GM12865 (cell line): ENCODE data around the gene CLNK.

Source experiments
- DNase-seq: peaks from one replicate; pipeline ENCODE4 v3.0.0; 2010; ENCODE audit warnings: low read depth
- H3K4me3 ChIP-seq: 2 replicates; pipeline ENCODE4 v1.5.1; 2011; ENCODE audit warnings: mild to moderate bottlenecking, low read depth, low read length, control low read depth
- TF ChIP-seq, protein P1 (sequence below): IDR thresholded peaks from 2 replicates; pipeline ENCODE4 v1.5.1; 2011; ENCODE audit warnings: low read length, control low read depth, low read depth, inconsistent platforms; ENCODE audit not compliant: insufficient read depth; ENCODE audit errors: missing control alignments

The CLNK gene

DNA sequence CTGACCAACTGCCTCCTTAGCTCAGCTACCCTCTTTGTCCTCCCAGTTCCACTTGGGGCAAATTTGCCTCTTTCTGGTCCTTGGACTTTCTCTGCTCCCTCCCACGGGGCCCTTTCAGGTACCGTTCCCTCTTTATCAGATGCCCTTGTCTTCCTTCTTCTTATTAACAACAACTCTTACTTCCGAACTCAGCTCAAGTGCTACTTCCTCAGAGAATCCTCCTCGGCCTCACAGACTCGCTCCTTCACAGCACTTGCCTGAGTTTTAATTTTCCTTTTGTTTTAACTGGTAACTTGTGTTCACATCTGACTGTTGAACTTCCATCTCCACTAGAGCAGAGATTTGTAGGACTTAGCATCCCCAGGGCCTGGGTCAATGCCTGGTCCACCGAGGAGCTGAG is 85.7 kb downstream of the CLNK start:
- no peak overlapping the region for H3K4me3 ChIP-seq
- TF ChIP-seq, protein P1, sequence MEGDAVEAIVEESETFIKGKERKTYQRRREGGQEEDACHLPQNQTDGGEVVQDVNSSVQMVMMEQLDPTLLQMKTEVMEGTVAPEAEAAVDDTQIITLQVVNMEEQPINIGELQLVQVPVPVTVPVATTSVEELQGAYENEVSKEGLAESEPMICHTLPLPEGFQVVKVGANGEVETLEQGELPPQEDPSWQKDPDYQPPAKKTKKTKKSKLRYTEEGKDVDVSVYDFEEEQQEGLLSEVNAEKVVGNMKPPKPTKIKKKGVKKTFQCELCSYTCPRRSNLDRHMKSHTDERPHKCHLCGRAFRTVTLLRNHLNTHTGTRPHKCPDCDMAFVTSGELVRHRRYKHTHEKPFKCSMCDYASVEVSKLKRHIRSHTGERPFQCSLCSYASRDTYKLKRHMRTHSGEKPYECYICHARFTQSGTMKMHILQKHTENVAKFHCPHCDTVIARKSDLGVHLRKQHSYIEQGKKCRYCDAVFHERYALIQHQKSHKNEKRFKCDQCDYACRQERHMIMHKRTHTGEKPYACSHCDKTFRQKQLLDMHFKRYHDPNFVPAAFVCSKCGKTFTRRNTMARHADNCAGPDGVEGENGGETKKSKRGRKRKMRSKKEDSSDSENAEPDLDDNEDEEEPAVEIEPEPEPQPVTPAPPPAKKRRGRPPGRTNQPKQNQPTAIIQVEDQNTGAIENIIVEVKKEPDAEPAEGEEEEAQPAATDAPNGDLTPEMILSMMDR, result no peak
- no peak for DNase-seq

DNA sequence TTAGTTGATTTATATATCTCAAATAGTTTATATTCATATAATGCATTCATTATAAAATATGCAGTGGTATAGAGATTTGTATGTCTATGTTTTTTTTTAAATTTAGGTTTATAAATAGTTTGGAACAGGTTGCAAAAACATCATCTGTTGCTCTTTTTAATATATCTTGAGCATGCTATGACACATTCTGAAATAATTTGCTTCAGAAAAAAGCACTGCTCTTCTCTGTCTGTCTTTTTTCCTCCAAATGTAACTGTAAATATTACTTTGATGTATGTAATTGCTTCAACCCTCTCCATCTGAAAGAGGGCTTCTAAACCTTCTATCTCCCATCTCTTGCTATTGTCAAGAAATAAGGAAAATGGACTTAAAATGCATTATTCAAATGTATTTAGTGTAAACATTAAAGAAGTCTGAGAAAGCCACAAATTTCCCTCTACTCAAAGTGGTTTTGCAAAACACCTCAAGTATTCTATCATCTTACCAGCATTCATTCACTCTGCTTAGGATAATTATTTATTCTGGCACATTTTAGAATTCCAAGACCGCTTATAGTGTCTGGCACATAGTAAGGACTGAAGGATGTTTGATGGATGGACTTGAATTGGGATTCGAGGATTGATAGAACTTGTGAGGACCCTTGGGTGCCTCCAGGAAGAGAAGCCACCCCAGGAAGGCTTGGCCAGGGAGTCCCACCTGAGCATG is 87.8 kb downstream of the CLNK start:
- DNase-seq, result no peak
- H3K4me3 ChIP-seq, result no peak overlapping the region
- TF ChIP-seq, protein P1, result no peak

DNA sequence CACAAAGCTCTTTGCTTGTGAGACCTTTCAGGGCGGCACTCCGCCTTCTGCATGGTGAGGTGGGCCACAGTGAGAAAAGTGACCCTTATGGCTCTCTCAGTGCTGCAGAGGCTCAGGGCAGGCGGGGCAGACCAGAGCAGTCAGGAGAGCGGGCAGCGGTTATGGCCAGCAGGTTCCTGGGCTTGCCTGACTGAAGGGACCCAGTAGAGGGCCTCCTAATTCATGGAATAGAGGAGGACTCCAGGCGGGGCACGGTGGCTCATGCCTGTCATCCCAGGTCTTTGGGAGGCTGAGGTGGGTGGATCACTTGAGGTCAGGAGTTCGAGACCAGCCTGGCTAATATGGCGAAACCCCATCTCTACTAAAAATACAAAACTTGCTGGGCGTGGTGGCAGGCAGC is 91.4 kb downstream of the CLNK start:
- no peak overlapping the region for H3K4me3 ChIP-seq
- TF ChIP-seq, protein P1, result no peak
- no peak for DNase-seq

DNA sequence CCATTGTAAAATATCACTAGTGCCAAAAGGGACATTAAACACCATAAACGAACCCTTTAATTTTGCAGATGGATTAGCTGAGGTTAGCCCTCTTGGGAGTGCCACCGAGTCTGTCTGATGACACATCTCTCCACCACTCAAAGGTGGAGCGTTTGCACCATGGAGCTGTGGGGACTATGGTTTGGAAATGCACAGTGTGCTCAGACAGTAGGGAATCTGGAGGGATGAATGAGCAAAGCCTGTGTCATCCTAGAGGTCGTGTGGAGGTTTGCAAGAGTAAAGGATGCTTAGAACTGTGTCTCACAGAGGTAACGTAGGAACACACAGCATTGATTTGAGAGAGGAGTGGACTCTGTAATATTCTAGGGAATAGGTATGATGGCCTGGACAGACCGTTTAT is 93.7 kb downstream of the CLNK start:
- TF ChIP-seq, protein P1, result no peak
- no peak overlapping the region for H3K4me3 ChIP-seq
- no peak for DNase-seq

DNA sequence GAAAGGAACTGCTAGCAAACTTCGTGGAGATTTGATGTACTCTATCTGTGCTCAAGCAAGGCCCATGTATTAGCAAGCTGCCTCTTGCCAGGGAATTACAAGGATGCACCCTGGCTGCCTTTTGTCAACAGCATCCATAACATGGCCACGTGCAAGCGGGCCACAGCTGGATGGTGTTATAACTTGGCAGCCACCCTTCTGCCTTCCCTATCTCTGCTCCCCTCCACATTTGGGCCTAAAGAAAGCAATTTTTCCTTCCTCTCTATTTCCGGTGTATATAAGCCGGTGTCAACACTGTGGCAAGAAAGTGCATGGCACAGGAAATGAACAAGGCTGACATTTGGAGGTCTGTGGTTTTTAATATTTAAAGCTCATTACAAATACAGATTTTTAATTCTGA is 94.8 kb downstream of the CLNK start:
- no peak for DNase-seq
- TF ChIP-seq, protein P1, result no peak
- H3K4me3 ChIP-seq, result no peak overlapping the region

DNA sequence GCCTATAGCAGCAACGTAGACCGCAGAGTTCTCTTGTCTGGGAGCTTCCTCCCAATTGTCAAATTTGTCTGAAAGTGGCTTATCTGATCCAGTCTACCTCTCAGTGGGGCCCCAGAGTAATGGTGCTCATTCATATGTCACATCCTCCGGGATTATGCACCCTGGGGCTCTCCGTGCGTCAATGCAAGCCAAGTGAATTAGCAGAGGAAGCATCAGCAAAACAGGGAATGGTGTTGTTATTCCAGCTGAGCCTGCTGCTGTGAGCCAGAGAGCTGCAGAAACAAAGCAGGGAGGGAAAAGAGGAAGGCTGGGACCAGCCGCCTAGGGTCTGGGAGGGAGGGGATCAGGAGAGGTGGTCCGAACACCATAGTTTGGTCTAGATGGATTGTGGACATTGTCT is 95.2 kb downstream of the CLNK start:
- no peak overlapping the region for H3K4me3 ChIP-seq
- DNase-seq, result no peak
- TF ChIP-seq, protein P1, result no peak

DNA sequence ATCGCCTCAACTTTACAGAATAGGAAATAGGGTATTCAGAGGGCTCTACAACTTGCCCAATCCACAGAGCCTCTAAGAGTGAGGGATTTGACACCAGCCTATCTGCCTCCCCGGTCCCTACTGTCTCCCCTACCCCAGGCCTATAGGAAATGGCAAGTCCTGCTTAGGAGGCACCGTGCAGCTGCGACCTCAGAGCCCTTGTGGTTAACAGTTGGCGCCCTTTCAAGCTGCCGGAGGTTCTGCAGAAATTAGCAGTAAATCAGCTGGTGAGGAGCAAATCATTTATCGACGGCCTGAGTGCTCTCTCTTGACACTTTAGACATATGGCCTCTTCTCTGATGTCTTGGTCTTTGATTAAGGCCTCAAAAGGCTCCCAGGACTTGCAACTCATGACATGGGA is 96.9 kb downstream of the CLNK start:
- DNase-seq, result no peak
- no peak overlapping the region for H3K4me3 ChIP-seq
- TF ChIP-seq, protein P1, result no peak
